Measurements from ENCODE around the gene RIMBP2.

RIMBP2 gene

GRCh38 chr12:130438711-130439110 is 277.4 kb downstream of the RIMBP2 start:
- no peak for DNase-seq (ENCODE audit: low spot score)

- no peak for DNase-seq (ENCODE audit: low spot score)
These were observed 277.9 kb downstream of the RIMBP2 start for GRCh38 chr12:130438243-130438620.

GRCh38 chr12:130437555-130438242 is 278.4 kb downstream of the RIMBP2 start:
- DNase-seq (ENCODE audit: low spot score), result no peak

DNA sequence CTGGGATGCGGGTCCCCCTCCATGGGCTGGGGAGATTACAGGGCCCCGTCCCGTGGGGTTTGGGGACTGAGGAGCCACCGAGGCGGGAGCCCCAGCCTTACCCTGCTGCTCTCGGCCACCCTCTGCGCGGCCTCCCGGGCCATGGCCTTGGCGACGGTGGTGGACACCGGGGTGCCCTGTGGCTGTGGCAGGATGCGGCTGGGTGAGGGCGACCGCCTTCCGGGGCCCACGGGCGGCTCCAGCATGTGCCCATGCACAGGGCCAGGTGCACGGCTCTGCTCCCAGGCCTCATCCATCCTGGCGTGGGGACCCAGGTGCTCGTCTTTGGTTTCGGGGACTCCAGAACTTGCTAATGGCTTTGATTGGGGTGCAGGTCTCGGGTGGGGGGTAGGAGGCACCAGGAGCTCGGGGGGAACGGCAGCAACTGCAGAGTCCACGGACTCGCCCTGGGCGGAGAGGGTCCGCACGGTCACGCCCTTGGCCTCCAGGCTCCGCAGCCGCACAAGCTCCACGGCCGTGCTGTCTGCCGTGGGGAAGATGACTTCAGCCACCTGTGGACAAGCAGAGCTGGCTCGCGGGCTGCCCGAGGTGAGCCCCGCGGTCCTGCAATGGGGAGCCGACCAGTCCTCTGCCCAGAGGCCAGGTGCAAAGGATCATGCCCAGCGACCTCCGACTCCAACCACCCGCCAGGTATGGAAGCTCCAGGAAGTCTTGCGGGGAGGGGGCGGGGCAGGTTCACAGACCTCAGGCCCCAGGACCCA is 279.2 kb downstream of the RIMBP2 start:
- DNase-seq (ENCODE audit: low spot score), result no peak

- DNase-seq (ENCODE audit: low spot score), result no peak
These were observed 280.3 kb downstream of the RIMBP2 start for GRCh38 chr12:130435826-130436225.

- DNase-seq (ENCODE audit: low spot score), result no peak
These were observed 280.8 kb downstream of the RIMBP2 start for GRCh38 chr12:130435331-130435730.

DNA sequence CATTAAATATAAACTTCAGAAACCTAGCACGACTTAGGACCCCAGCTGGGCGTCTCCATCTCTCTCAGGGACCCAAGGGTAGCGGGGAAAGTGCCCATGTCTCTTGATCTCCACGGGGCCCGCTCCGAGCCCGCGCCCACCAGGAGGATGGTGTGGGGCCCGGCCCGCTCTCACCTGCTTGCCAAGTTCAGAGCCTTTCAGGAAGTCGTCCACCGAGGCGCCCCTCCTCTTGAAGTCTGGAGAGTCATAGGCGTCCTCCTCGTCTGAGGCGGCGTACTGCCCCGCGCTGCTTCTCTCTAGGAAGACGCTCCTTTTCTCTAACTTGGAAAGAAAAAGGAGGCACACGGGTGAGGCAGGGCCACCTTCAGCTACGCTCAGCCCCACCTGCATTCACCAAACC is 281.5 kb downstream of the RIMBP2 start:
- no peak for DNase-seq (ENCODE audit: low spot score)

DNA sequence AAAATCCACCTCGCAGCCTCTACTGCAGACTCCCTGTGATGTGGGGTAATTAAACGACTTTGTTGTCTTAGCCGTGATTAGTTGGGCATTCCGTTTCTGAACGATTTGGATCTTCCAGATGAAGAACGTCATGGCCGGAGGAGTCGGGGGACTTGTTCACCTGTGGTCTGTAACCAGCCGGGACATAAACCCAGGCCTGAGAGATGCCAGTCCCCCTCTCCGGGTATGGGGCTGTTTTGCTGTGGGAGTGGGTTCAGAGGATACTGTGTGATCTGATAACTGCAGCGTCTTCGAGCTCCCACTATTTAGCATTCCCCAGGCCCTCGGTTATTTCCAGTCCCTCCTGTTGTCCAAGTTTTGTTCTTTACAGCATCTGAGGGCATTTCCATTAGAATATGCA is 282.3 kb downstream of the RIMBP2 start:
- no peak for DNase-seq (ENCODE audit: low spot score)

DNA sequence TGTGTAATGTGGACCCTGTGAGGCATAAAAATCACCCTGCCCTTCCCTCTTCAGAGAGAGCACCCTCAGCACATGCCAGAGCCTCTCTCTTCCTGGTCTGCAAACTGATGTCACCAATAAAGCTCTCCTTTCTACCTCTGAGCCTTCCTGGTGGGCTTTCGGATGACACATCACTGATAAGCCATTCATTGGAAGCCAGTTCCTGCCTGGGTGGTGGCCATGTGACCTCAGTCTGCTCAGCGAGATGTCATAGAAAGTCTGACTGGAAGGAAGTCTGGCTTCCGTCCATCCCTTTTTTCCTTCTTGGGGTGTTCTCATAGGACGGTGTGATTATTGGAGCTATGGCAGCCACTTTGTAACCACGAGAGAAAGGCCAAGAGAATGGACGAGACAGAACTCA is 282.7 kb downstream of the RIMBP2 start:
- no peak for DNase-seq (ENCODE audit: low spot score)

DNA sequence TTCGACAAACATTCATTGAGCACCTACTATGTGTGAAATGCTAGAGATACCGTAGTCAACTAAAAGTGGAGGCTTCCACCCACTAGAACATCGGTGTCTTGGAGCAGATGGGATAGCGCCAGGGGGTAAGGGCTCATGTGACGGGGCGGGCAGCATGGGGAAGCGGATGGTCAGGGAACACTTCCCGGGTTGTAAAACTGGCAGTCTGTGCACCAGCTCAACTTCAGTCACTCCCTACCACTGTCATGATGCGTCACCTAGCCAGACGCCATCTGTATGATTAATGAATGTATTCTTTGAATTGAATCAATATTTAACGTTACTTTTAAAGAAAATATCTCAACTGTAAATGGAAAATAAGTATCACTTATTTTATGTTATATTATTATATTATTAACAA is 284.9 kb downstream of the RIMBP2 start:
- DNase-seq (ENCODE audit: low spot score), result no peak

DNA sequence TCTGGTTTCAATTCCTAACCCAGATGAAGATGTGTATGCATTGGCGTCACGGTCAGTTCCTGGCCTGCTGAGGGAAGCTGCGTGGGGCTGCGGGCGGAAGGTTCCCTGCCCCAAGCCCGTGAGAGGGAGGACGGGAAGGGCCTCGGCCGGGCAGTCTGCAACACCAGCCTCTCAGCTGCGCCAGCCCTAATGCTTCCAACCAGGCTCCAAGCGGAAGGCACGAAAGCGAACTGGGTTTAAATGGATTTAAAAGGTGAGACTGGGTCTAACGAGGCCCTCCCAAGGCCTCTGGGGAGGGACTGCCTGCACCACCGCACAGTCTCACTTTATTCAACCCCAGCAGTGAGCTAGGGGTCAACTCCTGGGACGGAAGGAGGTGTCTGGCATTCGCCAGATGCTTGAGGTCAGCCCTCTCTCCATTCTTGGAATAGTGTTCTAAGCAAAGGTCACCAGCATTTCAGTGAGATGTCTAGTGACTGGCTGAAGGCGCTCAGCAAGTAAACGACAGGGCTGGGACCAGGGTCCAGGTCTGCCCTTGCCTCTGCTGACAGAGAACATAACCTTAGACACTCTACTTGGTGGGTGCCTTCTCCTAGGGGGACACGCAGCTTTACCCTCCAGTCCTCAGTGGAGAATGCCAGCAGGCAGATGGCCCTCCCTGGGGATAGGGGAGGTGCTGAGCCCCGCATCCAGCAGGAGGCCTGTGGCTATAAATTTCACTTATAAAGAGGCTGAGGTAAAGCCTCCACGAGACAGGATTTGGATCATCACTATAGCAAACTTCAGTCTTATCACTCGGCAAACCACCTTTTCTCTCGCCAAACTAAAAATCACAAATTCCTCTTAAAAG is 286.2 kb downstream of the RIMBP2 start:
- DNase-seq (ENCODE audit: low spot score), result no peak

DNA sequence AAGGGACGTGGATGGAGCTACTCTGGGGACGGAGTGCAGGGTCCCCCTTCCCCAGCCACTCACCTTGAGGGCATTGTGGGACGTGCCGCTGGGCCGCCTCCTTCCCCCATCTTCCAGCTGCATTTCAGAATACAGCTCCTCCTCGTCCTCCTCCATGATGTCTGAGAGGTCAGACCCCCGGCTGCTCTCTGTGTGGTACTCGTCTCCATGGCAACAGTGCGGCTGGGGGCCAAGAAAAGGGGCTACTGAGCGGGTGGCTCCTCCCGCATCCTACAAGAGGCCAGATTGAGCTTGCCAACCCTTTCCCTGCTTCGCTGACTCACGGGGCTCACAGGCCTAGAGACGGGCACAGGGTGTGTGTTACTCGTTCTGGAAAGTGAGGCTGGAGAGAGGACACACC is 288.0 kb downstream of the RIMBP2 start:
- DNase-seq (ENCODE audit: low spot score), result no peak

GRCh38 chr12:130427381-130427887 is 288.7 kb downstream of the RIMBP2 start:
- DNase-seq (ENCODE audit: low spot score), result no peak

DNA sequence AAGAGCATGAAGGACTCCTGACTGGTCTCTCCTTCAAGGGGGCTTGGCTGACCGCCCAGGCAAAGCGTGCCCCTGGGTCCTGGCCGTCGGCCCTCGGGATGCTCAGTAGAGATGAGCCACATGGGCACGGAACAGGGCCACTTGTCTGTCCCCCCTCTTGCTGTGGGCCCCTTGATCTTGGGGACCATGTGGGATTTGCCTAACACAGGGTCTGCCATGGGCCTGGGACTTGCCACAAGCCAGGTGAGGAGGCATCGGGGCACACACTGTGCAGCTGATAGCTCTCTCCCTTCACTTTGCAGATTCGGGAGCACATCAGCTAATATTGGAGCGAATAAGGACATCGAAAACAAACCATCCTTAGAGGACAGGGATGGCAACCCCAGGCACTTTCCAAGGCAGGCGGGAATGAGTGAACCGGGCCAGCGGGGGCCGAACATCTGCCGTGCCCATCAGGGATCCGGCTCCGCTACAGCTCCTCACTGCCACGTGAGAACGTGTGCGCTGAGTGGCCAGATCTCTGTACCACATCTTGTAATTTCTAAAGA is 290.3 kb downstream of the RIMBP2 start:
- no peak for DNase-seq (ENCODE audit: low spot score)

DNA sequence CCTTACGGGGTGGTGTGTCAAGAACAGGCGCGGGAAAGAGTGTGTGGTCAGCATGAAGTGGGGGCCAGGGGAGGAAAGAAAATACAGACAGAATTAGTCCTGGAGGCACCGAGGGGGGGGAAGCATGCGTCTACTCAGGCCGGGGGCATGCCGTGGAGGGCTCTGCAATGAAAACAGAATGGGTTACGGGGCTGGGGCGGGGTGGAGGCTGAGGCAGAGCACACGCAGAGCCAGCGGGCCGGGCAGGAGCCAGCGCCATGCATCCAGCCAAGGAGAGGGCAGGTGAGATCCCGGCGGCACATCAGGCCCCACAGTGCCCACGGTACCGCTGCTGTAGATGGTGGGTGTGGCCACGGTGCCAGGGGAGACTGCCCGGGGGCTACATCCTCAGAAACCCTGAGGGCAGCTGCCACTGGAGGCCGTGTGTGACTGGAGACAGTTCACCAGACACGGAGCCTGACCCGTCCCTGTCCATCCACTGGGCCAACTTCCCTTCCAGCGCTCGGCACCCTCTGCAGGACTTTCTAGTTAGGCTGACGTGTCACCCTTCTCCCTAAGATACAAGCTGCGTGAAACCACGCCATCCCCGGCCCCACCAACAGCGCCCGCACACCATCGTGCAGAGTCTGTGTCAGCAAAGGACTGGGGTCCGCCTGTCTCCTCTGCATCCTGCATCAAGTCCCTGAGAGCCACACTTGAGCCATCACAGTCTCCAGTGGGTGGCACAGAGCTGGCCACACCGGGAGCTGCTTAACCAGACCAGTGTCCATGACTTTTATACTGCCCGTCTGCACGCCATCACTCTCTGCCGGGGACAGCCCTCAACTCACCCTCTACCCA is 291.0 kb downstream of the RIMBP2 start:
- no peak for DNase-seq (ENCODE audit: low spot score)

- no peak for DNase-seq (ENCODE audit: low spot score)
These were observed 291.9 kb downstream of the RIMBP2 start for GRCh38 chr12:130423991-130424857.

GRCh38 chr12:130423136-130423535 is 293.0 kb downstream of the RIMBP2 start:
- DNase-seq (ENCODE audit: low spot score), result no peak

DNA sequence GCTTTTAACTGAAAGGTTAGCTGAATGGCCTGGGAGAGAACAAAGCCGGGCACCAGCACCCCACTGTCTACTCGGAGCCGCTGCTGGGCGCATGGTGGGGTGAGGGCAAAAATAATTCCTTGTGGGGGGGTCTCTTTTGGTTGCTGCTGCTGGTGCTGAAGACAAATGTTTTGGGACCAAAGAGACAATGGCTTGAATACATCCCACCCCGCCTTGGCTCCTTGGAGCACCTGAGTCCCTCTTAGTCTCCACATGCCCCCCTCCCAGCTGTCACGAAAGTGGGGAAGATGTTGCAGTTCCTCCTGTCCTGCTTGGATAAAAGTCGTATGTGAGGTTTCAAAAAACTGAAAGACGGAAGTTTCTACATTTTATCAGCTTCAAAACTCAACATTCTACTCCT is 293.4 kb downstream of the RIMBP2 start:
- DNase-seq (ENCODE audit: low spot score), result no peak

GRCh38 chr12:130421896-130422295 is 294.2 kb downstream of the RIMBP2 start:
- no peak for DNase-seq (ENCODE audit: low spot score)

DNA sequence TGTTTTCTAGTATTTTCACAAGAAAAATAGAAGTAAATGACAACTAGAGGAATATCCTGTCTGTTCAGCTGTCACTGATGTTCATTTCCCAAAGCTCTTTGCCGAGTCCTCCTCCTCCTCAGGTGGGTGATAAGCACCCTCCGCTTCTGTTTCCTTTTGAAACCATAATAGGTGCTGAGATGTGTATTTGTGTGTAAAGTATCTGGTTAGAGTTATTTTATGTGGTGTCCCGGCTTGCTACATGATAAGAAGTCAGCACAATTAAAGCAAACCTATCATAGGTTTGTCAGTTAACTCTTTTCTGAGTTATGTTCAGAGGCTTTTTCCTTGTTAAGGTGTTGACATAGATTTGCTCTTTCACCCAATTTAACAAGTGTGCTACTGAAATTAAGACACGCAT is 296.0 kb downstream of the RIMBP2 start:
- DNase-seq (ENCODE audit: low spot score), result no peak
